Thoracic aorta (tissue), 2 donors: Measurements from ENCODE around the gene GJD2. TPM values are rescaled to one million over a fixed set of nuclear protein-coding genes. Genes with fewer than 3 reads are reported as not detected.
A peak's percentile ranks its signal among the peaks of the same experiment; 100 is the strongest.

Source experiments
- ATAC-seq: fragments of 150-250 bp; one replicate; pipeline ENCODE4 v1.8.0; 2017; ENCODE audit warnings: low read depth; ENCODE audit not compliant: insufficient number of reproducible peaks, low FRiP score
- DNase-seq: peaks from one replicate; pipeline ENCODE4 v3.0.0-alpha.2; 2020; ENCODE audit warnings: low spot score
- H3K27ac ChIP-seq, 2 donors: fragments of 200-600 bp; sonication (generic); 1 replicate in 1 of 2; 2 replicates in 1 of 2; pipeline ENCODE4 v1.5.1; 2016; ENCODE audit warnings: mild to moderate bottlenecking in 2 of 2, moderate library complexity in 2 of 2
- H3K27me3 ChIP-seq: fragments of 200-600 bp; sonication (generic); replicated peaks from 2 replicates; pipeline ENCODE4 v1.6.0; 2016; ENCODE audit warnings: mild to moderate bottlenecking; ENCODE audit not compliant: insufficient read depth
- H3K36me3 ChIP-seq: fragments of 200-600 bp; sonication (generic); one replicate; pipeline ENCODE4 v1.5.1; 2016
- H3K4me1 ChIP-seq, 2 donors: fragments of 200-600 bp; sonication (generic); 1 replicate in 1 of 2; 2 replicates in 1 of 2; pipeline versions ENCODE4 v1.5.1 to v1.6.0; 2016; ENCODE audit warnings: low read depth in 2 of 2, mild to moderate bottlenecking in 1 of 2; ENCODE audit not compliant: control insufficient read depth in 1 of 2
- H3K4me3 ChIP-seq: fragments of 200-600 bp; sonication (generic); 2 replicates; pipeline ENCODE4 v1.5.1; 2016; ENCODE audit warnings: mild to moderate bottlenecking
- H3K9me3 ChIP-seq: fragments of 200-600 bp; sonication (generic); 2 replicates; pipeline ENCODE4 v1.5.1; 2016
- total RNA-seq, 2 donors: library from RNA; depleted of rRNA; stranded (reverse); fragments of >200 nt; gene quantifications; one replicate each; pipeline versions ENCODE4 v1.1.0 to v1.2.3, GENCODE V29; 2016
- TF ChIP-seq, protein P1 (sequence below): fragments of 200-600 bp; sonication (generic); IDR thresholded peaks from one replicate; pipeline ENCODE4 v1.5.1; 2019; ENCODE audit warnings: antibody characterized with exemption

The GJD2 gene
- total RNA-seq, 2 donors from 2014 or later: not detected

- Histone ChIP-seq H3K4me3 (no peak overlapping the region), H3K36me3 (no peaks in the 10 kb centered on the region), H3K4me1 (peaks cover 8 to 14% of the 10 kb centered on the region in 2 donors), H3K27me3 (peaks cover 12% of the 10 kb centered on the region), H3K9me3 (no peaks in the 10 kb centered on the region), H3K27ac (no peak overlapping the region)
- ATAC-seq: no peak
- TF ChIP-seq, protein P1, sequence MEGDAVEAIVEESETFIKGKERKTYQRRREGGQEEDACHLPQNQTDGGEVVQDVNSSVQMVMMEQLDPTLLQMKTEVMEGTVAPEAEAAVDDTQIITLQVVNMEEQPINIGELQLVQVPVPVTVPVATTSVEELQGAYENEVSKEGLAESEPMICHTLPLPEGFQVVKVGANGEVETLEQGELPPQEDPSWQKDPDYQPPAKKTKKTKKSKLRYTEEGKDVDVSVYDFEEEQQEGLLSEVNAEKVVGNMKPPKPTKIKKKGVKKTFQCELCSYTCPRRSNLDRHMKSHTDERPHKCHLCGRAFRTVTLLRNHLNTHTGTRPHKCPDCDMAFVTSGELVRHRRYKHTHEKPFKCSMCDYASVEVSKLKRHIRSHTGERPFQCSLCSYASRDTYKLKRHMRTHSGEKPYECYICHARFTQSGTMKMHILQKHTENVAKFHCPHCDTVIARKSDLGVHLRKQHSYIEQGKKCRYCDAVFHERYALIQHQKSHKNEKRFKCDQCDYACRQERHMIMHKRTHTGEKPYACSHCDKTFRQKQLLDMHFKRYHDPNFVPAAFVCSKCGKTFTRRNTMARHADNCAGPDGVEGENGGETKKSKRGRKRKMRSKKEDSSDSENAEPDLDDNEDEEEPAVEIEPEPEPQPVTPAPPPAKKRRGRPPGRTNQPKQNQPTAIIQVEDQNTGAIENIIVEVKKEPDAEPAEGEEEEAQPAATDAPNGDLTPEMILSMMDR: no peak
- DNase-seq: no peak
These were observed 2.5 kb upstream of the GJD2 start for GRCh38 chr15:34757262-34757661.

DNA sequence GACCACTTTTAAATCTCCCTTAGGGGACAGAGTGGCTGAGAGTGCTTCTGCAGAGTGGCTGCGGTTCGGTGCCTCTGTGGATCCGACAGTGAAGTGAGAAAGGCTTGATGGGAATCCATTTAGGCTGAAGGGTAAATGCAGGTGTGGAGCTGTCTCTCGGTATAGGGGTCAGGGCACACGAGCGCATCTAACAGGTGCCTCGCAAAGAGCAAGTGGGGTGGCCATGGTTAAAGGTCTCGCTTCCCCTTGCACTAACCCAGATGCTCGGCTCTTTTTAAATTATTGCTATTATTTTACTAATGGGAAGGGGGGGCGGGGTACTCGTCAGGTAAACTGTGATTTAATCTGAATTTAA, 598 bp upstream of the GJD2 start:
- TF ChIP-seq, protein P1: no peak
- DNase-seq: no peak
- Histone ChIP-seq H3K27me3 (peaks cover 12% of the 10 kb centered on the region), H3K27ac (no peak overlapping the region), H3K9me3 (no peaks in the 10 kb centered on the region), H3K4me3 (peak overlapping the region; percentile 64), H3K4me1 (peaks cover 8 to 14% of the 10 kb centered on the region in 2 donors), H3K36me3 (no peaks in the 10 kb centered on the region)
- ATAC-seq: no peak

GRCh38 chr15:34754171-34754601, 612 bp downstream of the GJD2 start:
- peak overlapping the region; percentile 64 for H3K4me3 ChIP-seq
- no peaks in the 10 kb centered on the region for H3K9me3 ChIP-seq
- H3K27me3 ChIP-seq: peaks cover 12% of the 10 kb centered on the region
- no peaks in the 10 kb centered on the region for H3K36me3 ChIP-seq
- ATAC-seq (no peak), DNase-seq (no peak)
- no peak overlapping the region for H3K27ac ChIP-seq
- H3K4me1 ChIP-seq: peaks cover 8 to 14% of the 10 kb centered on the region in 2 donors
- TF ChIP-seq, protein P1: no peak

DNA sequence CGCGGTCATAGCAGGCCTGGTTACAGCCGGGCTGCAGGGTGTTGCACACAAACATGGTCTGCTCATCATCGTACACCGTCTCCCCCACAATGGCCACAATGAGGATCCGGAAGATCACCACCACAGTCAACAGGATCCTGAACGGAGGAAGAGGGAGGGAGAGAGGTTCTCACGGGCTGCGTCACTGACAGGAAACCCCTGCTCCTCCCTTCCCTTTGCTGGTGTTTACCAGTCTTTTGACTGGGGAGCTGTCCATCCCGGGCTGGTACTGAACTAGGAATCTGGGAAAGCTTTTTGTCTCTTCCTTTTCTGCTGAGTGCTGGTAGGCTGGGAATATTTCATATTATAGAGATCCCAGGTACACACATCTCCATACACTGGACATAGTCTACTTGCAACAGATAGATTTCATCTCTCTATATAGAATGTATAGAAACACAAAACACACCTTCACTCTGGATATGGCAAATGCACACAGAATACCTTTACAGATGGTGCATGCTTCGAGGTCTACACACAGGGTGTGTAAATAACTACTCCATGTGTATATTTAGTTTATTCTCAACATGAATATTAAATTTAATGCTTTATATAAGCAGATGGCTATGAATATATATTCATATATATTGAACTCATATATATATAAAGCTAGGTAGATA, 1.4 kb downstream of the GJD2 start:
- Histone ChIP-seq H3K36me3 (no peaks in the 10 kb centered on the region), H3K27ac (no peak overlapping the region), H3K4me1 (peaks cover 8 to 14% of the 10 kb centered on the region in 2 donors), H3K4me3 (no peak overlapping the region), H3K9me3 (no peaks in the 10 kb centered on the region), H3K27me3 (peaks cover 12% of the 10 kb centered on the region)
- TF ChIP-seq, protein P1: no peak
- DNase-seq (no peak), ATAC-seq (no peak)

- no peak for ATAC-seq
- no peaks in the 10 kb centered on the region for H3K9me3 ChIP-seq
- H3K36me3 ChIP-seq: no peaks in the 10 kb centered on the region
- TF ChIP-seq, protein P1: no peak
- H3K27ac ChIP-seq: no peak overlapping the region
- peaks cover 4 to 7% of the 10 kb centered on the region in 2 donors for H3K4me1 ChIP-seq
- no peak for DNase-seq
- peaks cover 6% of the 10 kb centered on the region for H3K27me3 ChIP-seq
- no peak overlapping the region for H3K4me3 ChIP-seq
These were observed 5.1 kb downstream of the GJD2 start for GRCh38 chr15:34749691-34750090.
